Measurements from ENCODE around the gene FXR1.

FXR1 gene

DNA sequence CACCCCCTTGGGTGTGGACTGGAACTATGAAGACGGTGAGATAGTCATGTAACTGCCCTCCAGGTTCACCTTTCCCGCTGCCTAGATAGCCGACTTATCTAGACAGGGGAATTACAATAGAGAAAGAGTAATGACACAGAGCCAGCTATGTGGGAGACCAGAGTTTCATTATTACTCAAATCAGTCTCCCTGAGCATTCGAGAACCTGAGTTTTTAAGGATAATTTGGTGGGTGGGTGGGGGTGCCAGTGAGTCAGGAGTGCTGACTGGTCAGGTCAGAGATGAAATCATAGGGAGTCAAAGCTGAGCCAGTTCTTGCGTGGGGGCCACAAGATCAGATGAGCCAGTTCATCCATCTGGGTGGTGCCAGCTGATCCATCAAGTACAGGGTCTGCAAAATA is 96.8 kb downstream of the FXR1 start:
- TF ChIP-seq, protein P1, sequence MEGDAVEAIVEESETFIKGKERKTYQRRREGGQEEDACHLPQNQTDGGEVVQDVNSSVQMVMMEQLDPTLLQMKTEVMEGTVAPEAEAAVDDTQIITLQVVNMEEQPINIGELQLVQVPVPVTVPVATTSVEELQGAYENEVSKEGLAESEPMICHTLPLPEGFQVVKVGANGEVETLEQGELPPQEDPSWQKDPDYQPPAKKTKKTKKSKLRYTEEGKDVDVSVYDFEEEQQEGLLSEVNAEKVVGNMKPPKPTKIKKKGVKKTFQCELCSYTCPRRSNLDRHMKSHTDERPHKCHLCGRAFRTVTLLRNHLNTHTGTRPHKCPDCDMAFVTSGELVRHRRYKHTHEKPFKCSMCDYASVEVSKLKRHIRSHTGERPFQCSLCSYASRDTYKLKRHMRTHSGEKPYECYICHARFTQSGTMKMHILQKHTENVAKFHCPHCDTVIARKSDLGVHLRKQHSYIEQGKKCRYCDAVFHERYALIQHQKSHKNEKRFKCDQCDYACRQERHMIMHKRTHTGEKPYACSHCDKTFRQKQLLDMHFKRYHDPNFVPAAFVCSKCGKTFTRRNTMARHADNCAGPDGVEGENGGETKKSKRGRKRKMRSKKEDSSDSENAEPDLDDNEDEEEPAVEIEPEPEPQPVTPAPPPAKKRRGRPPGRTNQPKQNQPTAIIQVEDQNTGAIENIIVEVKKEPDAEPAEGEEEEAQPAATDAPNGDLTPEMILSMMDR (IDR thresholded peaks at IDR 0.05; ENCODE audit: insufficient read depth, low read length, poor library complexity, severe bottlenecking), result no peak
- Histone ChIP-seq H3K27me3 (replicated peaks; ENCODE audit: control insufficient read depth, insufficient read depth, low read length) (no peaks in the 10 kb centered on the region), H3K36me3 (ENCODE audit: control insufficient read depth, insufficient read depth, low read length) (no peaks in the 10 kb centered on the region), H3K4me3 (replicated peaks; ENCODE audit: low read depth, low read length) (no peak overlapping the region)
- DNase-seq (ENCODE audit: extremely low read depth, insufficient read length), result no peak

DNA sequence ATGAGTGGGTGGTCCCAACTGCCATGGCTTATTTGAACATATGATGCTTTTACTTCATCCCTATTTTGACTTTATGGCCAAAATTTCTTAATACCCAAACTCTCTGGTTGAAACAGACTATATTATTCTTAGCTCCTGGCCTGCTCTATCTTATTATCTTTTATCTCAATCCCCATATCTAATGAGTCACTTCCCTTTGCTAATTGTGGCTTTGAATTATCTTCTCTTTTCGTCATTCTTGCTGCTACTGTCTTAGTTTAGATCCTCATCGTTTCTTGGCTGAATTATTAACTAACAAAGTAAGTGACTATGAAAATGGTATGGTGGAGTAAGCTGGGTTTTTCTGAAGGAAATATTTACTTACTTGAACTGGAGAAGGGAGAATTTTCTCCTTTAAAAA is 105.2 kb downstream of the FXR1 start:
- no peak overlapping the region for H3K4me3 ChIP-seq (replicated peaks; ENCODE audit: low read depth, low read length)
- no peak for DNase-seq (ENCODE audit: extremely low read depth, insufficient read length)
- no peaks in the 10 kb centered on the region for H3K36me3 ChIP-seq (ENCODE audit: control insufficient read depth, insufficient read depth, low read length)
- no peaks in the 10 kb centered on the region for H3K27me3 ChIP-seq (replicated peaks; ENCODE audit: control insufficient read depth, insufficient read depth, low read length)
- TF ChIP-seq, protein P1 (IDR thresholded peaks at IDR 0.05; ENCODE audit: insufficient read depth, low read length, poor library complexity, severe bottlenecking), result no peak

DNA sequence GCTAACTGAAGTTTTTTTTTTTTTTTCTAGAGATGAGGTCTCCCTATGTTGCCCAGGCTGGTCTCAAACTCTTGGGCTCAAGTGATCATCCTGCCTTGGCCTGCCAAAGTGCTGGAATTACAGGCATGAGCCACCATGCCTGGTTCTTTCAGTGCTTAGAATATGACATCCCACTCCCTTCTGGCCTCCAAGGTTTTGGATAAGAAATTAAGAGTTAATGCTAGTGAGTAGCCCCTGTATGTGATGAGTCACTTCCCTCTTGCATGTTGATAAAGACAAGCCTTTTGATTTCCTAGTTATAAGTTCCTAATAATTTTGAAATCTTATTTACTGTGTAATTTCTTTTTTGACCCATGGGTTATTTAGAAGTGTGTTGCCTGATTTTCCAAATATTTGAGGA is 112.7 kb downstream of the FXR1 start:
- no peaks in the 10 kb centered on the region for H3K36me3 ChIP-seq (ENCODE audit: control insufficient read depth, insufficient read depth, low read length)
- no peak overlapping the region for H3K4me3 ChIP-seq (replicated peaks; ENCODE audit: low read depth, low read length)
- DNase-seq (ENCODE audit: extremely low read depth, insufficient read length), result no peak
- TF ChIP-seq, protein P1 (IDR thresholded peaks at IDR 0.05; ENCODE audit: insufficient read depth, low read length, poor library complexity, severe bottlenecking), result no peak
- no peaks in the 10 kb centered on the region for H3K27me3 ChIP-seq (replicated peaks; ENCODE audit: control insufficient read depth, insufficient read depth, low read length)

DNA sequence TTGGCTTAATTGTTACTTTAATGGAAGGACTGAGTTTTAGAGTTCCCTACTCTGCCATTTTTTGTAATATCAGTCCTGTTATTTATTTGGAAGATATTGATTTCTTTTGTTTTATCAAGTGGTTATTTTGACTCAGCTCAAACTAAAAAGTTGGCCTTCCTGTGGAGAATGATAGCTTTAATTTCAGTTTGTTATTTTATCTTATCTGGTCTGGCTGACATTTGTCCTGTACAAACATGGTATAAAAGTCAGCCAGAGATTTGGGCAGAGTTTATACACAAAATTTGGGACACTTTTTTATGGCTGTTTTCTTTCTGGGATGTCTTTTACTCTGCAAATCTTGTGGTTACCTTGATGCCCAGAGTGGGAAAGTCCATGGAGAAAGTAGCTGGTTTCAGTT is 118.5 kb downstream of the FXR1 start:
- Histone ChIP-seq H3K27me3 (replicated peaks; ENCODE audit: control insufficient read depth, insufficient read depth, low read length) (no peaks in the 10 kb centered on the region), H3K36me3 (ENCODE audit: control insufficient read depth, insufficient read depth, low read length) (no peaks in the 10 kb centered on the region), H3K4me3 (replicated peaks; ENCODE audit: low read depth, low read length) (no peak overlapping the region)
- no peak for DNase-seq (ENCODE audit: extremely low read depth, insufficient read length)
- TF ChIP-seq, protein P1 (IDR thresholded peaks at IDR 0.05; ENCODE audit: insufficient read depth, low read length, poor library complexity, severe bottlenecking), result no peak
